ENCODE data around the gene ARL15. TPM values are rescaled to one million over a fixed set of nuclear protein-coding genes. Genes with fewer than 3 reads are reported as not detected.

ARL15 gene
- total and polyA plus RNA-seq, 2 donors (not counting 3 experiments of a cell fraction or from before 2014, with no cell fraction given) = 11.9 to 24.4 TPM

DNA sequence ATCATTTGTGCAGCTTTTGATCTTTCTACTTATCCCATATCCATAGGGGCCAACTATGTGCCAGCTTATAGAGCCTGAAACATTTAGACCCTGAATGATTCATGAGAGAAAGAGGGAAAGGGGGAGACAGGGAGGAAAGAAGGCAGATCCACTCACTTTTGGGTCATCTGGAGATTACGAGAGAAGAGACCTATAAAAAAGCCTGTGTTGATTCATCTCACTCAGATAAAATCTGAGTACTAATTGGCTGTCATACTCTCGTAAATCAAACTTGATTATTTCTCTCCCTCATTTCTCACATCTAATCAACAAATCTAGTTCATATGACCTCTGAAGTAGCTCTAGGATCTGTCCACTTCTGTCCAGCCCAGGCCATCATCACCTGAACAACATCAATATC lies 137.1 kb downstream of the ARL15 start:
- H3K9me1 ChIP-seq (replicated peaks; ENCODE audit: control insufficient read depth, extremely low read depth, insufficient read depth, low read length) = no peaks in the 10 kb centered on the region
- H3K9me3 ChIP-seq (replicated peaks; ENCODE audit: control insufficient read depth, insufficient read depth, low read length) = no peaks in the 10 kb centered on the region
- DNase-seq (ENCODE audit: low read depth, low spot score) (no peak), FAIRE-seq (no peak)
- no peaks in the 10 kb centered on the region for H4K20me1 ChIP-seq (replicated peaks; ENCODE audit: control insufficient read depth, extremely low read depth, insufficient read depth, low read length)
- H3K4me3 ChIP-seq (replicated peaks in 1 of 3; ENCODE audit: insufficient read depth in 1 of 3, low read depth in 1 of 3, low read length in 3 of 3) = no peak overlapping the region
- no peak for TF ChIP-seq JUN (IDR thresholded peaks at IDR 0.05; ENCODE audit: borderline replicate concordance, insufficient read depth, insufficient read length, low read depth)
- no peak for TF ChIP-seq EZH2 (IDR thresholded peaks at IDR 0.05; ENCODE audit: borderline replicate concordance, low read depth, low read length, severe bottlenecking)
- TF ChIP-seq GATA2 (IDR thresholded peaks at IDR 0.05; ENCODE audit: insufficient read depth, insufficient read length, low read depth, low read length) = no peak
- TF ChIP-seq, protein P1, sequence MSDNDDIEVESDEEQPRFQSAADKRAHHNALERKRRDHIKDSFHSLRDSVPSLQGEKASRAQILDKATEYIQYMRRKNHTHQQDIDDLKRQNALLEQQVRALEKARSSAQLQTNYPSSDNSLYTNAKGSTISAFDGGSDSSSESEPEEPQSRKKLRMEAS (IDR thresholded peaks at IDR 0.05; ENCODE audit: insufficient read depth, insufficient read length) = no peak
- TF ChIP-seq POLR2AphosphoS5 (IDR thresholded peaks at IDR 0.05; ENCODE audit: insufficient read depth, low read depth, low read length) = no peak
- TF ChIP-seq, protein P2, sequence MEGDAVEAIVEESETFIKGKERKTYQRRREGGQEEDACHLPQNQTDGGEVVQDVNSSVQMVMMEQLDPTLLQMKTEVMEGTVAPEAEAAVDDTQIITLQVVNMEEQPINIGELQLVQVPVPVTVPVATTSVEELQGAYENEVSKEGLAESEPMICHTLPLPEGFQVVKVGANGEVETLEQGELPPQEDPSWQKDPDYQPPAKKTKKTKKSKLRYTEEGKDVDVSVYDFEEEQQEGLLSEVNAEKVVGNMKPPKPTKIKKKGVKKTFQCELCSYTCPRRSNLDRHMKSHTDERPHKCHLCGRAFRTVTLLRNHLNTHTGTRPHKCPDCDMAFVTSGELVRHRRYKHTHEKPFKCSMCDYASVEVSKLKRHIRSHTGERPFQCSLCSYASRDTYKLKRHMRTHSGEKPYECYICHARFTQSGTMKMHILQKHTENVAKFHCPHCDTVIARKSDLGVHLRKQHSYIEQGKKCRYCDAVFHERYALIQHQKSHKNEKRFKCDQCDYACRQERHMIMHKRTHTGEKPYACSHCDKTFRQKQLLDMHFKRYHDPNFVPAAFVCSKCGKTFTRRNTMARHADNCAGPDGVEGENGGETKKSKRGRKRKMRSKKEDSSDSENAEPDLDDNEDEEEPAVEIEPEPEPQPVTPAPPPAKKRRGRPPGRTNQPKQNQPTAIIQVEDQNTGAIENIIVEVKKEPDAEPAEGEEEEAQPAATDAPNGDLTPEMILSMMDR (IDR thresholded peaks at IDR 0.05; ENCODE audit: extremely low read depth in 1 of 2, insufficient read depth in 1 of 2, low read depth in 1 of 2, low read length in 2 of 2) = no peak
- TF ChIP-seq MYC (IDR thresholded peaks at IDR 0.05; ENCODE audit: low read depth, low read length) = no peak
- no peak for TF ChIP-seq FOS (IDR thresholded peaks at IDR 0.05; ENCODE audit: borderline replicate concordance, insufficient read depth, low read length)
- TF ChIP-seq POLR2A (IDR thresholded peaks at IDR 0.05; ENCODE audit: low read depth, low read length) = no peak
- H3K9ac ChIP-seq (replicated peaks; ENCODE audit: extremely low read depth, insufficient read depth, low read length) = no peak overlapping the region
- no peak overlapping the region for H3K4me2 ChIP-seq (ENCODE audit: insufficient read depth, low read length)
- intact Hi-C loops (cut with micrococcal nuclease) = no loop called here
- no peak overlapping the region for H2AFZ ChIP-seq (ENCODE audit: low read depth, low read length)
- no peak overlapping the region for H3K27ac ChIP-seq (ENCODE audit: insufficient read depth, low read depth, low read length)
- no peaks in the 10 kb centered on the region for H3K27me3 ChIP-seq (ENCODE audit: control insufficient read depth in 2 of 2, insufficient read depth in 2 of 2, low read length in 2 of 2)
- H3K4me1 ChIP-seq (ENCODE audit: control insufficient read depth, extremely low read depth, insufficient read depth, low read length) = no peaks in the 10 kb centered on the region
- CTCF ChIA-PET = no interaction called here
- dilution Hi-C loops (cut with MboI; ENCODE audit: extremely low pct_ligation_motif_present, low sequenced_read_pairs) = no loop called here
- POLR2A ChIA-PET = no interaction called here
- no peaks in the 10 kb centered on the region for H3K79me2 ChIP-seq (ENCODE audit: control insufficient read depth, insufficient read depth, low read length)
- no peaks in the 10 kb centered on the region for H3K36me3 ChIP-seq (ENCODE audit: control insufficient read depth in 2 of 2, extremely low read depth in 1 of 2, insufficient read depth in 2 of 2, low read length in 2 of 2)
- BruUV-seq (replicated peaks) = no TSS peak

All from endothelial cell of umbilical vein (primary cell).